ENCODE measurements around the gene CNIH3. TPM values are rescaled to one million over a fixed set of nuclear protein-coding genes. Genes with fewer than 3 reads are reported as not detected.

CNIH3 gene
- total and polyA plus RNA-seq, 2 donors (not counting 3 experiments of a cell fraction or from before 2014, with no cell fraction given) = 1.3 to 2.5 TPM

GRCh38 chr1:224767031-224767430 is 150.9 kb downstream of the CNIH3 start:
- intact Hi-C loops (cut with micrococcal nuclease) = no loop called here
- Histone ChIP-seq H4K20me1 (replicated peaks; ENCODE audit: control insufficient read depth, extremely low read depth, insufficient read depth, low read length) (no peaks in the 10 kb centered on the region), H3K27me3 (ENCODE audit: control insufficient read depth in 2 of 2, insufficient read depth in 2 of 2, low read length in 2 of 2) (no peaks in the 10 kb centered on the region), H3K79me2 (ENCODE audit: control insufficient read depth, insufficient read depth, low read length) (no peaks in the 10 kb centered on the region), H3K4me3 (replicated peaks in 1 of 3; ENCODE audit: insufficient read depth in 1 of 3, low read depth in 1 of 3, low read length in 3 of 3) (no peak overlapping the region), H3K9me1 (replicated peaks; ENCODE audit: control insufficient read depth, extremely low read depth, insufficient read depth, low read length) (no peaks in the 10 kb centered on the region), H3K9me3 (replicated peaks; ENCODE audit: control insufficient read depth, insufficient read depth, low read length) (no peaks in the 10 kb centered on the region), H3K36me3 (ENCODE audit: control insufficient read depth in 2 of 2, extremely low read depth in 1 of 2, insufficient read depth in 2 of 2, low read length in 2 of 2) (no peaks in the 10 kb centered on the region), H2AFZ (ENCODE audit: low read depth, low read length) (no peak overlapping the region), H3K9ac (replicated peaks; ENCODE audit: extremely low read depth, insufficient read depth, low read length) (no peak overlapping the region), H3K4me1 (ENCODE audit: control insufficient read depth, extremely low read depth, insufficient read depth, low read length) (no peaks in the 10 kb centered on the region), H3K4me2 (ENCODE audit: insufficient read depth, low read length) (no peak overlapping the region), H3K27ac (ENCODE audit: insufficient read depth, low read depth, low read length) (no peak overlapping the region)
- CTCF ChIA-PET = interaction anchor here (0.6 kb wide), 1 partner anchor 26 kb away, joined by 4 read pairs; no protein-coding TSS in a partner anchor
- dilution Hi-C loops (cut with MboI; ENCODE audit: extremely low pct_ligation_motif_present, low sequenced_read_pairs) = no loop called here
- no peak for DNase-seq (ENCODE audit: low read depth, low spot score)
- TF ChIP-seq FOS (IDR thresholded peaks at IDR 0.05; ENCODE audit: borderline replicate concordance, insufficient read depth, low read length) (no peak), MAX (IDR thresholded peaks at IDR 0.05; ENCODE audit: insufficient read depth, insufficient read length) (no peak), JUN (IDR thresholded peaks at IDR 0.05; ENCODE audit: borderline replicate concordance, insufficient read depth, insufficient read length, low read depth) (no peak), POLR2AphosphoS5 (IDR thresholded peaks at IDR 0.05; ENCODE audit: insufficient read depth, low read depth, low read length) (no peak), EZH2 (IDR thresholded peaks at IDR 0.05; ENCODE audit: borderline replicate concordance, low read depth, low read length, severe bottlenecking) (no peak), POLR2A (IDR thresholded peaks at IDR 0.05; ENCODE audit: low read depth, low read length) (no peak), GATA2 (IDR thresholded peaks at IDR 0.05; ENCODE audit: insufficient read depth, insufficient read length, low read depth, low read length) (no peak)
- POLR2A ChIA-PET = no interaction called here
- FAIRE-seq = no peak
- no TSS peak for BruUV-seq (replicated peaks)

- H3K79me2 ChIP-seq (ENCODE audit: control insufficient read depth, insufficient read depth, low read length) = no peaks in the 10 kb centered on the region
- no peaks in the 10 kb centered on the region for H3K4me1 ChIP-seq (ENCODE audit: control insufficient read depth, extremely low read depth, insufficient read depth, low read length)
- no peak for TF ChIP-seq GATA2 (IDR thresholded peaks at IDR 0.05; ENCODE audit: insufficient read depth, insufficient read length, low read depth, low read length)
- TF ChIP-seq FOS (IDR thresholded peaks at IDR 0.05; ENCODE audit: borderline replicate concordance, insufficient read depth, low read length) = no peak
- TF ChIP-seq POLR2A (IDR thresholded peaks at IDR 0.05; ENCODE audit: low read depth, low read length) = no peak
- no peak for TF ChIP-seq MAX (IDR thresholded peaks at IDR 0.05; ENCODE audit: insufficient read depth, insufficient read length)
- no peak for TF ChIP-seq POLR2AphosphoS5 (IDR thresholded peaks at IDR 0.05; ENCODE audit: insufficient read depth, low read depth, low read length)
- no peak for TF ChIP-seq CTCF (IDR thresholded peaks at IDR 0.05; ENCODE audit: extremely low read depth in 1 of 2, insufficient read depth in 1 of 2, low read depth in 1 of 2, low read length in 2 of 2)
- no peak for TF ChIP-seq JUN (IDR thresholded peaks at IDR 0.05; ENCODE audit: borderline replicate concordance, insufficient read depth, insufficient read length, low read depth)
- no peak for TF ChIP-seq EZH2 (IDR thresholded peaks at IDR 0.05; ENCODE audit: borderline replicate concordance, low read depth, low read length, severe bottlenecking)
- no peak for TF ChIP-seq MYC (IDR thresholded peaks at IDR 0.05; ENCODE audit: low read depth, low read length)
- no peaks in the 10 kb centered on the region for H3K36me3 ChIP-seq (ENCODE audit: control insufficient read depth in 2 of 2, extremely low read depth in 1 of 2, insufficient read depth in 2 of 2, low read length in 2 of 2)
- H3K27me3 ChIP-seq (ENCODE audit: control insufficient read depth in 2 of 2, insufficient read depth in 2 of 2, low read length in 2 of 2) = no peaks in the 10 kb centered on the region
- intact Hi-C loops (cut with micrococcal nuclease) = no loop called here
- H3K27ac ChIP-seq (ENCODE audit: insufficient read depth, low read depth, low read length) = no peak overlapping the region
- H3K9me3 ChIP-seq (replicated peaks; ENCODE audit: control insufficient read depth, insufficient read depth, low read length) = no peaks in the 10 kb centered on the region
- no peak overlapping the region for H3K4me3 ChIP-seq (replicated peaks in 1 of 3; ENCODE audit: insufficient read depth in 1 of 3, low read depth in 1 of 3, low read length in 3 of 3)
- DNase-seq (ENCODE audit: low read depth, low spot score) (no peak), FAIRE-seq (no peak)
- BruUV-seq (replicated peaks) = no TSS peak
- no peaks in the 10 kb centered on the region for H3K9me1 ChIP-seq (replicated peaks; ENCODE audit: control insufficient read depth, extremely low read depth, insufficient read depth, low read length)
- dilution Hi-C loops (cut with MboI; ENCODE audit: extremely low pct_ligation_motif_present, low sequenced_read_pairs) = no loop called here
- H4K20me1 ChIP-seq (replicated peaks; ENCODE audit: control insufficient read depth, extremely low read depth, insufficient read depth, low read length) = no peaks in the 10 kb centered on the region
- H3K4me2 ChIP-seq (ENCODE audit: insufficient read depth, low read length) = no peak overlapping the region
- no peak overlapping the region for H3K9ac ChIP-seq (replicated peaks; ENCODE audit: extremely low read depth, insufficient read depth, low read length)
- no peak overlapping the region for H2AFZ ChIP-seq (ENCODE audit: low read depth, low read length)
- ChIA-PET CTCF (interaction anchor here (0.6 to 1.1 kb wide), 3 partner anchors 26 to 155 kb away, joined by 3 to 4 read pairs (median 3); no protein-coding TSS in a partner anchor), POLR2A (no interaction called here)
Measured at GRCh38 chr1:224767676-224768075, 151.6 kb downstream of the CNIH3 start.

Measured in endothelial cell of umbilical vein (primary cell).